Neural progenitor cell (in vitro differentiated cells): ENCODE data around the gene KIF22. TPM values are rescaled to one million over a fixed set of nuclear protein-coding genes. Genes with fewer than 3 reads are reported as not detected.

Experiments
- DNase-seq: peaks from one replicate; pipeline ENCODE4 v3.0.0-alpha.2; 2016; ENCODE audit warnings: low spot score
- H2AFZ ChIP-seq: fragments of 200-600 bp; sonication (generic); replicated peaks from 2 replicates; pipeline ENCODE4 v1.6.1; 2016; ENCODE audit warnings: antibody characterized with exemption
- H3F3A ChIP-seq: fragments of 200-600 bp; sonication (generic); 2 replicates; pipeline ENCODE4 v1.6.1; 2016; ENCODE audit warnings: antibody characterized with exemption, low read depth
- H3K27ac ChIP-seq: fragments of 200-600 bp; sonication (generic); 2 replicates; pipeline ENCODE4 v1.5.1; 2016; ENCODE audit warnings: mild to moderate bottlenecking
- H3K27me3 ChIP-seq: fragments of 200-600 bp; sonication (generic); 2 replicates; pipeline ENCODE4 v1.6.1; 2016; ENCODE audit warnings: mild to moderate bottlenecking, moderate library complexity
- H3K36me3 ChIP-seq: fragments of 200-600 bp; sonication (generic); 2 replicates; pipeline ENCODE4 v1.5.1; 2016
- H3K4me1 ChIP-seq: fragments of 200-600 bp; sonication (generic); 2 replicates; pipeline ENCODE4 v1.6.1; 2016; ENCODE audit warnings: mixed run types
- H3K4me2 ChIP-seq: fragments of 200-600 bp; sonication (generic); 2 replicates; pipeline ENCODE4 v1.6.1; 2016
- H3K4me3 ChIP-seq: fragments of 200-600 bp; sonication (generic); 2 replicates; pipeline ENCODE4 v1.5.1; 2016
- H3K79me2 ChIP-seq: fragments of 200-600 bp; sonication (generic); 2 replicates; pipeline ENCODE4 v1.6.1; 2016; ENCODE audit warnings: low read depth
- H3K9ac ChIP-seq: fragments of 200-600 bp; sonication (generic); 2 replicates; pipeline ENCODE4 v1.6.1; 2016
- H3K9me3 ChIP-seq: fragments of 200-600 bp; sonication (generic); 2 replicates; pipeline ENCODE4 v1.5.1; 2016; ENCODE audit warnings: low read depth
- H4K20me1 ChIP-seq: fragments of 200-600 bp; sonication (generic); 2 replicates; pipeline ENCODE4 v1.6.1; 2016; ENCODE audit warnings: low read depth
- H3K27ac Mint-ChIP-seq: 3 replicates; pipeline ENCODE4 v1.8.0; 2021; ENCODE audit warnings: mixed read lengths
- H3K27me3 Mint-ChIP-seq: 2 replicates; pipeline ENCODE4 v1.8.0; 2022; ENCODE audit warnings: low read depth, mild to moderate bottlenecking, inconsistent platforms, moderate library complexity, mixed read lengths; ENCODE audit not compliant: insufficient read depth
- H3K36me3 Mint-ChIP-seq: 3 replicates; pipeline ENCODE4 v1.8.0; 2021; ENCODE audit warnings: mixed read lengths
- H3K4me1 Mint-ChIP-seq: 3 replicates; pipeline ENCODE4 v1.8.0; 2021; ENCODE audit warnings: mixed read lengths
- H3K4me3 Mint-ChIP-seq: 3 replicates; pipeline ENCODE4 v1.8.0; 2021; ENCODE audit warnings: mild to moderate bottlenecking, moderate library complexity, mixed read lengths
- H3K9me3 Mint-ChIP-seq: 3 replicates; pipeline ENCODE4 v1.8.0; 2020; ENCODE audit warnings: mixed read lengths
- EZH2 ChIP-seq: fragments of 200-600 bp; sonication (generic); IDR thresholded peaks from 2 replicates; pipeline ENCODE4 v1.6.1; 2017; ENCODE audit warnings: antibody characterized with exemption, mild to moderate bottlenecking, moderate library complexity
- EZH2phosphoT487 ChIP-seq: fragments of 200-600 bp; sonication (generic); IDR thresholded peaks from 2 replicates; pipeline ENCODE4 v1.6.1; 2017; ENCODE audit warnings: antibody characterized with exemption
- total RNA-seq: library from RNA; depleted of rRNA; stranded (reverse); fragments of >200 nt; gene quantifications from 2 replicates; pipeline ENCODE4 v1.2.3, GENCODE V29; 2015; ENCODE audit warnings: low replicate concordance
- TF ChIP-seq, protein P1 (sequence below): fragments of 200-600 bp; sonication (generic); IDR thresholded peaks from 2 replicates; pipeline ENCODE4 v1.5.1; 2017; ENCODE audit warnings: antibody characterized with exemption, mild to moderate bottlenecking

Gene KIF22
- total RNA-seq, 1 donor from 2014 or later, result 173 TPM

DNA sequence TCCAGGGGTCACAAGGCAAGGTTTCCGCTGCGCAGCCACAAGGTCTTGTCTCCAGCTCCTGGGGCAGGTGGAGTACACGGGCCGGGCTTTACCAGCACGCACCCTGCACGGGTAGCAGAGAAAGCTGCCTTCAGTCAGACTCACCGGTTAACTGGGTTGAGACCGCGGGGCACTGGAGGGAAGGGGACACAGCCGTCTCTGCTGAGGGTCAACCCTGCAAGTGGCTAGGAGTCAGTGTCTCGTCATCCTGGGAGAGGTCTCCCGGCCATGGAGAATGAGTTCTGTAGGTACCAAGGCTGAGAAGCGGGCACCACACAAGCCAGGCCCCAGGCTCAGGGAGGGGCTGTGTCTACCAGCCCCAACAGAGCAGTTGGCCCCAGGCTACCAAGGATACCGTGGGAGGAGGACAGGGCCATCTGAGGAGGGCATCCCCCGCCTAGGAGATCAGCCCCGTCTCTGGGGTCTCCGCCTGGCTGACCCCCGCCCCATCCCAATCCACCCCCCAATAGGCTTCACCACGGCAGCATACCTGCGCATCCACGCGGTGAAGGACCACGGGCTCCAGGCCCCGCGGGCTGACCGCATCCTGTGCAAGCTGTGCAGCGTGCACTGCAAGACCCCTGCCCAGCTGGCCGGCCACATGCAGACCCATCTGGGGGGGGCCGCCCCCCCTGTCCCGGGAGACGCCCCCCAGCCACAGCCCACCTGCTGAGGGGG is 18.6 kb downstream of the KIF22 start:
- TF ChIP-seq EZH2, result no peak
- TF ChIP-seq, protein P1, sequence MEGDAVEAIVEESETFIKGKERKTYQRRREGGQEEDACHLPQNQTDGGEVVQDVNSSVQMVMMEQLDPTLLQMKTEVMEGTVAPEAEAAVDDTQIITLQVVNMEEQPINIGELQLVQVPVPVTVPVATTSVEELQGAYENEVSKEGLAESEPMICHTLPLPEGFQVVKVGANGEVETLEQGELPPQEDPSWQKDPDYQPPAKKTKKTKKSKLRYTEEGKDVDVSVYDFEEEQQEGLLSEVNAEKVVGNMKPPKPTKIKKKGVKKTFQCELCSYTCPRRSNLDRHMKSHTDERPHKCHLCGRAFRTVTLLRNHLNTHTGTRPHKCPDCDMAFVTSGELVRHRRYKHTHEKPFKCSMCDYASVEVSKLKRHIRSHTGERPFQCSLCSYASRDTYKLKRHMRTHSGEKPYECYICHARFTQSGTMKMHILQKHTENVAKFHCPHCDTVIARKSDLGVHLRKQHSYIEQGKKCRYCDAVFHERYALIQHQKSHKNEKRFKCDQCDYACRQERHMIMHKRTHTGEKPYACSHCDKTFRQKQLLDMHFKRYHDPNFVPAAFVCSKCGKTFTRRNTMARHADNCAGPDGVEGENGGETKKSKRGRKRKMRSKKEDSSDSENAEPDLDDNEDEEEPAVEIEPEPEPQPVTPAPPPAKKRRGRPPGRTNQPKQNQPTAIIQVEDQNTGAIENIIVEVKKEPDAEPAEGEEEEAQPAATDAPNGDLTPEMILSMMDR, result no peak
- no peak for TF ChIP-seq EZH2phosphoT487
- Histone ChIP-seq H3K4me1 (peaks cover 52% of the 10 kb centered on the region), H3K27ac (peak overlapping the region; percentile 55), H3F3A (peaks cover 80% of the 10 kb centered on the region), H3K9me3 (no peaks in the 10 kb centered on the region), H4K20me1 (peaks cover 37% of the 10 kb centered on the region), H2AFZ (no peak overlapping the region), H3K79me2 (peaks cover 62% of the 10 kb centered on the region), H3K36me3 (no peaks in the 10 kb centered on the region), H3K4me2 (peak overlapping the region; percentile 88), H3K27me3 (no peaks in the 10 kb centered on the region), H3K9ac (no peak overlapping the region), H3K4me3 (peak overlapping the region; percentile 72)
- Mint-ChIP-seq H3K4me1 (peaks cover 54% of the 10 kb centered on the region), H3K27me3 (peaks cover 15% of the 10 kb centered on the region), H3K27ac (no peak overlapping the region), H3K4me3 (peak overlapping the region; percentile 87), H3K36me3 (peaks cover 7% of the 10 kb centered on the region), H3K9me3 (no peaks in the 10 kb centered on the region)
- no peak for DNase-seq

DNA sequence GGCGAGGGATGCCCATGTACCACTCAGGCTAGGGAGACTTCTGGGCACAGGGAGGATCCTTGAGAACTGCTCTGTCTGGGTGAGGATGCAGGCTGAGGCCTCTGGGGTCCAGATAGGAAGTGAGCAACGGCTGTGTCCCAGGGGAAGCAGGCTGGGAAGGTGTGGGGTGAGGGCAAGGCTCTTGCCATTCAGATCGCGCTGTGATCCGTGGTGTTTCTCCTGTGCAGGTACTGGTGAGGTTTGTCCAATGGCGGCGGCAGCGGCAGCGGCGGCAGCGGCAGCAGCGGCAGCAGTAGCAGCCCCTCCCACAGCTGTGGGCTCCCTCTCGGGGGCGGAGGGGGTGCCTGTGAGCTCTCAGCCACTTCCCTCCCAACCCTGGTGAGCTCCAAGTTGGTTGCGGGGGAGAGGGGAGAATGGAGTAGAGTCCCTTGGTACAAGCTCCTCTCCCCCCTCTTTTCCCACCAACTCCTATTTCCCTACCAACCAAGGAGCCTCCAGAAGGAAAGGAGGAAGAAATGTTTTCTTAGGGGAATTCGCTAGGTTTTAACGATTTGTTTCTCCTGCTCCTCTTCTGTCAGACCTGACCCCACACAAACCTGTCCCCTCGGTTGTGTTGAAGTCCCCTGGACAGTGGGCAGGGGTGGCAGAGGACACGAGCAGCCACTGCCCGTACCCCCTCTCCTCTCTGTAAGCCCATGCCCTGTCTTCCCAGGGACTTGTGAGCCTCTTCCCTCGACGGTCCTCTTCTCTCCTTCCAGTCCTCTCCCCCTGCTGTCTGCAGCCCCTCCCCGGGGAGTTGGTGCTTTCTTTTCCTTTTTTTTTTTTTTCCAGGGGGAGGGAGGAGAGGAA is 19.5 kb downstream of the KIF22 start:
- peaks cover 67% of the 10 kb centered on the region for H3K79me2 ChIP-seq

DNA sequence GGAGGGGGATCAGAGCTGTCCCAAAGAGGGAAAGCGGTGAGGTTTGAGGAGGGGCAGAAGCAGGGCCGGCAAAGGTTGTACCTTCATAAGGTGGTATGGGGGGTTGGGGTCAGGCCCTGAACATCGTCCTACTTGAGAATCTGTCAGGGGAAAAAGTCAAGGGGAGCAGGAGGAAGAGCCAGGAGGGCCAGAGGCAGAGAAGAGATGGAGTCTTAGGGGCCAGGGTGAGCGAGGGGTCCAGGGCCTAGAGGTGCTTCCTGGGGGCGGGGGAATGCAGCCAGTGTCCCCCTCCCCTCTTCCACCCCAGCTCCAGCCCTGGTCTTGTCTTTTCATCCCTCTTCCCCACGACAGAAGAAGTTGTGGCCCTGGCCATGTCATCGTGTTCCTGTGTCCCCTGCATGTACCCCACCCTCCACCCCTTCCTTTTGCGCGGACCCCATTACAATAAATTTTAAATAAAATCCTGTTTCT is 20.2 kb downstream of the KIF22 start:
- no peaks in the 10 kb centered on the region for H3K36me3 ChIP-seq
- peak overlapping the region; percentile 83 for H3K4me3 ChIP-seq
- H2AFZ ChIP-seq, result no peak overlapping the region
- peaks cover 14% of the 10 kb centered on the region for H3K27me3 Mint-ChIP-seq
- peak overlapping the region; percentile 88 for H3K4me2 ChIP-seq
- no peaks in the 10 kb centered on the region for H3K9me3 Mint-ChIP-seq
- H3K9ac ChIP-seq, result no peak overlapping the region
- no peak for TF ChIP-seq EZH2phosphoT487
- no peaks in the 10 kb centered on the region for H3K27me3 ChIP-seq
- peak overlapping the region; percentile 69 for H3K27ac ChIP-seq
- H4K20me1 ChIP-seq, result peaks cover 45% of the 10 kb centered on the region
- peaks cover 52% of the 10 kb centered on the region for H3K4me1 ChIP-seq
- H3K4me3 Mint-ChIP-seq, result peak overlapping the region; percentile 98
- peaks cover 7% of the 10 kb centered on the region for H3K36me3 Mint-ChIP-seq
- peaks cover 61% of the 10 kb centered on the region for H3K4me1 Mint-ChIP-seq
- no peak overlapping the region for H3K27ac Mint-ChIP-seq
- no peaks in the 10 kb centered on the region for H3K9me3 ChIP-seq
- DNase-seq, result peak; percentile 46
- H3K79me2 ChIP-seq, result peaks cover 71% of the 10 kb centered on the region
- peaks cover 84% of the 10 kb centered on the region for H3F3A ChIP-seq

More for the DNA sequence above, 19.5 kb downstream of the KIF22 start:
- H3K27me3 ChIP-seq, result no peaks in the 10 kb centered on the region
- H3K27ac ChIP-seq, result peak overlapping the region; percentile 69
- Mint-ChIP-seq H3K36me3 (peaks cover 7% of the 10 kb centered on the region), H3K27me3 (peaks cover 15% of the 10 kb centered on the region), H3K4me1 (peaks cover 58% of the 10 kb centered on the region), H3K27ac (no peak overlapping the region), H3K9me3 (no peaks in the 10 kb centered on the region), H3K4me3 (peak overlapping the region; percentile 98)
- peaks cover 80% of the 10 kb centered on the region for H3F3A ChIP-seq
- peaks cover 48% of the 10 kb centered on the region for H3K4me1 ChIP-seq
- H4K20me1 ChIP-seq, result peaks cover 41% of the 10 kb centered on the region
- H3K9me3 ChIP-seq, result no peaks in the 10 kb centered on the region
- H3K9ac ChIP-seq, result no peak overlapping the region
- peak; percentile 52 for DNase-seq
- no peak overlapping the region for H2AFZ ChIP-seq
- H3K4me2 ChIP-seq, result peak overlapping the region; percentile 88
- peak overlapping the region; percentile 83 for H3K4me3 ChIP-seq
- H3K36me3 ChIP-seq, result no peaks in the 10 kb centered on the region
- TF ChIP-seq EZH2, result no peak
- no peak for TF ChIP-seq EZH2phosphoT487
- TF ChIP-seq, protein P1, result no peak
